Measurements from ENCODE around the gene S100A12.

S100A12 gene

DNA sequence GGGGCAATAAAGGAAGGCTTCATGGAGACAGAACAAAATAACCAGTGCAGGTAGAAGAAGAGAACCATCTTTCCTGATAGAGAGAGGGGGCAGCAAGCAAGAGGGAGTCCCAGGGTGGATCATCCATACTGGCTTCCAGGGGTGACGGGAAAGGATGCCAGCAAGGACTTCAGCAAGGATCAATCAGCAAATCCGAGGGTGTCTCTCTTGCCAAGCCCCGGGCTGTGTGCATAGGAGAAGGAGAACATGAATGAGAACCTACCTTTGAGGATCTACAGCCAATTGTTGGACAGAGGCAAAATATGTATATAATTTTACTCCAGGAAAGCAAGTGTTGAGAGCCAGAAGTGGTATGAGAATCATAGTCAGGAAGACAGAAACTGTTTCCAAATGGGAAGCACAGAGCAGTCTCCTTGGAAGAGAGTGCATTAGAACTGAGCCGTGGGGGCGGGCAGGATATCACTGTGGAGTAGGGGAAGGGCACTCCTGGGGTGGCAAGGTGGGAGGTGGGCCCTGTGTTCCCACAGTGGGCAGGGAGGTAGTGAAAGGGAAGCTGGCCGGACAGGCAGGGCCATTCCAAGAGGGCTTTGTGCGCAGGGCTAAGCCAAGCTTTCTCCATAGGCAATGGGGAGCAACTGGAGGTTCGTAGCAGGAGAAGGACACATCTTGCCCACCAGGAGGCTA, 18.9 kb downstream of the S100A12 start:
- no peak overlapping the region for H3K4me2 ChIP-seq (ENCODE audit: low read length)

DNA sequence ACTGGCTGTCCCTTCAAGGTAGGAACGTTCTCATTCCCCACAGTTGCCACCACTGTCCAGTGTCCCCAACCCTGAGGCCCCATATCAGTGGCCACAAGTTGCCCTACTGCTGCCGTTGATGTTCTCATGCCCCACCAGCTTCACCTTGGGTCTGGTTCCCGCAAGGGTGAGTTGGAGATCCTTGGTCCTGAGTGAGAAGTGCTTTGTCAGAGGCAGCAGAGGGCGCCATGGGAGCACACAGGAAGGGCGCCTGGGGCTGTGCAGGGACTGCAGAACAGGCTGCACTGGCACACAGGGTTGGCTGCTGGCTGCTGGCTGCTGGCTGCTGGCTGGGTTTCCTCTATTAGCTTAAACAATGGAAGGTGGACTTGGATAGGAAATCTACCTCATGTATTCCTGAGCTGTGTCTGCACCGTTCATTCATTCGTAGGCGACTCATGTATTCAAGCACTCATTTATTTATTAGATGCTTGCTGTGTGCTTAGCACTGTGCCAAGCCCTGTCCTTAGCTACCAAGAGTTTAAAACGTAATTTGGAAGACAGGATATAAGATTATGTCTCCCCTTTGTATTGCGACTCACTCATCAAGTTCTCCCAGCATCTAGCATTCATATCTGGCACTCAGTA, 19.9 kb downstream of the S100A12 start:
- H3K9me3 ChIP-seq (ENCODE audit: control insufficient read depth, insufficient read depth, low read length): no peaks in the 10 kb centered on the region
- no peaks in the 10 kb centered on the region for H3F3A ChIP-seq (ENCODE audit: control insufficient read depth, insufficient read depth)
- no peaks in the 10 kb centered on the region for H3K4me1 ChIP-seq (ENCODE audit: control insufficient read depth, low read length)
- no peaks in the 10 kb centered on the region for H3K79me2 ChIP-seq (ENCODE audit: control insufficient read depth, low read length)
- no peaks in the 10 kb centered on the region for H3K9me2 ChIP-seq (replicated peaks; ENCODE audit: control insufficient read depth, low read length)
- no peak overlapping the region for H3K4me2 ChIP-seq (ENCODE audit: low read length)
- H3K27me3 ChIP-seq (ENCODE audit: control insufficient read depth, low read length): no peaks in the 10 kb centered on the region
- H3K36me3 ChIP-seq (ENCODE audit: control insufficient read depth, low read length): no peaks in the 10 kb centered on the region
- H4K20me1 ChIP-seq (ENCODE audit: control insufficient read depth, insufficient read depth, low read depth, low read length): no peaks in the 10 kb centered on the region
- H3K4me3 ChIP-seq (ENCODE audit: low read length): no peak overlapping the region
- H3K27ac ChIP-seq (ENCODE audit: low read depth, low read length): no peak overlapping the region
- TF ChIP-seq, protein P1, sequence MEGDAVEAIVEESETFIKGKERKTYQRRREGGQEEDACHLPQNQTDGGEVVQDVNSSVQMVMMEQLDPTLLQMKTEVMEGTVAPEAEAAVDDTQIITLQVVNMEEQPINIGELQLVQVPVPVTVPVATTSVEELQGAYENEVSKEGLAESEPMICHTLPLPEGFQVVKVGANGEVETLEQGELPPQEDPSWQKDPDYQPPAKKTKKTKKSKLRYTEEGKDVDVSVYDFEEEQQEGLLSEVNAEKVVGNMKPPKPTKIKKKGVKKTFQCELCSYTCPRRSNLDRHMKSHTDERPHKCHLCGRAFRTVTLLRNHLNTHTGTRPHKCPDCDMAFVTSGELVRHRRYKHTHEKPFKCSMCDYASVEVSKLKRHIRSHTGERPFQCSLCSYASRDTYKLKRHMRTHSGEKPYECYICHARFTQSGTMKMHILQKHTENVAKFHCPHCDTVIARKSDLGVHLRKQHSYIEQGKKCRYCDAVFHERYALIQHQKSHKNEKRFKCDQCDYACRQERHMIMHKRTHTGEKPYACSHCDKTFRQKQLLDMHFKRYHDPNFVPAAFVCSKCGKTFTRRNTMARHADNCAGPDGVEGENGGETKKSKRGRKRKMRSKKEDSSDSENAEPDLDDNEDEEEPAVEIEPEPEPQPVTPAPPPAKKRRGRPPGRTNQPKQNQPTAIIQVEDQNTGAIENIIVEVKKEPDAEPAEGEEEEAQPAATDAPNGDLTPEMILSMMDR (IDR thresholded peaks at IDR 0.05; ENCODE audit: low read depth, low read length, poor library complexity, severe bottlenecking): peak; percentile 66
- no peak for TF ChIP-seq EZH2phosphoT487 (IDR thresholded peaks at IDR 0.05; ENCODE audit: borderline replicate concordance, low read length)

More for the DNA sequence above, 18.9 kb downstream of the S100A12 start:
- Histone ChIP-seq H3K9me3 (ENCODE audit: control insufficient read depth, insufficient read depth, low read length) (no peaks in the 10 kb centered on the region), H3K4me3 (ENCODE audit: low read length) (no peak overlapping the region), H3K79me2 (ENCODE audit: control insufficient read depth, low read length) (no peaks in the 10 kb centered on the region), H3K9me2 (replicated peaks; ENCODE audit: control insufficient read depth, low read length) (no peaks in the 10 kb centered on the region), H3K4me1 (ENCODE audit: control insufficient read depth, low read length) (no peaks in the 10 kb centered on the region), H3K27ac (ENCODE audit: low read depth, low read length) (no peak overlapping the region), H3K27me3 (ENCODE audit: control insufficient read depth, low read length) (no peaks in the 10 kb centered on the region), H4K20me1 (ENCODE audit: control insufficient read depth, insufficient read depth, low read depth, low read length) (no peaks in the 10 kb centered on the region), H3K36me3 (ENCODE audit: control insufficient read depth, low read length) (no peaks in the 10 kb centered on the region), H3F3A (ENCODE audit: control insufficient read depth, insufficient read depth) (no peaks in the 10 kb centered on the region)
- TF ChIP-seq, protein P1 (IDR thresholded peaks at IDR 0.05; ENCODE audit: low read depth, low read length, poor library complexity, severe bottlenecking): no peak
- TF ChIP-seq EZH2phosphoT487 (IDR thresholded peaks at IDR 0.05; ENCODE audit: borderline replicate concordance, low read length): no peak

GRCh38 chr1:153354515-153355193, 20.8 kb downstream of the S100A12 start:
- TF ChIP-seq, protein P1 (IDR thresholded peaks at IDR 0.05; ENCODE audit: low read depth, low read length, poor library complexity, severe bottlenecking): no peak
- TF ChIP-seq EZH2phosphoT487 (IDR thresholded peaks at IDR 0.05; ENCODE audit: borderline replicate concordance, low read length): no peak
- peaks cover 4% of the 10 kb centered on the region for H3K27me3 ChIP-seq (ENCODE audit: control insufficient read depth, low read length)
- H3K4me3 ChIP-seq (ENCODE audit: low read length): no peak overlapping the region
- no peaks in the 10 kb centered on the region for H3F3A ChIP-seq (ENCODE audit: control insufficient read depth, insufficient read depth)
- no peaks in the 10 kb centered on the region for H3K36me3 ChIP-seq (ENCODE audit: control insufficient read depth, low read length)
- no peaks in the 10 kb centered on the region for H3K4me1 ChIP-seq (ENCODE audit: control insufficient read depth, low read length)
- no peak overlapping the region for H3K4me2 ChIP-seq (ENCODE audit: low read length)
- H3K9me2 ChIP-seq (replicated peaks; ENCODE audit: control insufficient read depth, low read length): no peaks in the 10 kb centered on the region
- H3K9me3 ChIP-seq (ENCODE audit: control insufficient read depth, insufficient read depth, low read length): no peaks in the 10 kb centered on the region
- H3K27ac ChIP-seq (ENCODE audit: low read depth, low read length): no peak overlapping the region
- no peaks in the 10 kb centered on the region for H3K79me2 ChIP-seq (ENCODE audit: control insufficient read depth, low read length)
- no peaks in the 10 kb centered on the region for H4K20me1 ChIP-seq (ENCODE audit: control insufficient read depth, insufficient read depth, low read depth, low read length)
